Measurements from ENCODE around the gene INHBE. TPM values are rescaled to one million over a fixed set of nuclear protein-coding genes. Genes with fewer than 3 reads are reported as not detected.

The INHBE gene
- total and polyA plus RNA-seq, 2 of the 8 experiments (the other 6 are each of a cell fraction or from before 2014, with no cell fraction given): 10.2 to 18.8 TPM

DNA sequence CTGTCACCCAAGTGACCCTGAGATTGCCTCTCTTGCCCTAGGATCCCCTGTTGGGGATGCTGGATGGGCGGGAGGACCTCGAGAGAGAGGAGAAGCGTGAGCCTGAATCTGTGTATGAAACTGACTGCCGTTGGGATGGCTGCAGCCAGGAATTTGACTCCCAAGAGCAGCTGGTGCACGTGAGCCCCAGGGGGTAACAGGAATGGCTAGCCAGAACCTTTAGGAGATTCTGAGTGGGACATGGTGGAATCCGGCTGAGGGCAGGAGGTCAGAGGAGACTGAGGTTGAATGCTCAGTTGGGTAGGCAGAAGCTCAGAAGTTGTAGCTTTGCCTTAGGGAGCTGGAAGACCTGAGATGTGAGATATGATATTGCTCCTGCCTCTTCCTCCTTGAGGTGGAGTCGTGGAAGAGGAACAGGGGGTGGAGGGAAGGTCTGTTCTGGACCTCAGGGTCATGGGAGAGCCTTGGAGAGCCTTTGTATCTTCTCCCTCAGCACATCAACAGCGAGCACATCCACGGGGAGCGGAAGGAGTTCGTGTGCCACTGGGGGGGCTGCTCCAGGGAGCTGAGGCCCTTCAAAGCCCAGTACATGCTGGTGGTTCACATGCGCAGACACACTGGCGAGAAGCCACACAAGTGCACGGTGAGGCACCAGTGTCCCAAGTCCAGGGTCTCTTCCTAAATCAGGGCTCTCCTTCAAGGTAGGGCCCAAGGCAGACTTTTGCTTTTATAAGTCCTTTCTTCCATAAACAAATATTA is 10.8 kb downstream of the INHBE start:
- Histone ChIP-seq H4K91ac (replicated peaks; ENCODE audit: insufficient read length, low read length) (no peak overlapping the region), H3K4me3 (ENCODE audit: extremely low read depth in 1 of 4, insufficient read depth in 2 of 4, low read depth in 3 of 4, low read length in 4 of 4) (no peak overlapping the region), H3K9me3 (ENCODE audit: insufficient read depth in 2 of 2, low read depth in 1 of 2, low read length in 1 of 2) (no peaks in the 10 kb centered on the region), H2AFZ (ENCODE audit: low read length) (no peak overlapping the region), H4K5ac (ENCODE audit: insufficient read length, low read depth, low read length) (no peak overlapping the region), H3K23me2 (ENCODE audit: low read depth, low read length) (0 out of 2 replicates have a peak, but pooled peaks cover under 1% of the 10 kb centered on the region), H2BK15ac (ENCODE audit: low read length) (no peak overlapping the region), H3K4ac (replicated peaks; ENCODE audit: insufficient read length, low read depth, low read length) (no peak overlapping the region), H3K9ac (replicated peaks in 1 of 4; ENCODE audit: extremely low read depth in 1 of 4, low read depth in 3 of 4, low read length in 3 of 4) (no peak overlapping the region), H3K56ac (replicated peaks; ENCODE audit: insufficient read length, low read depth, low read length) (no peak overlapping the region), H3K36me3 (ENCODE audit: control insufficient read depth in 2 of 4, insufficient read depth in 4 of 4, low read length in 3 of 4) (peaks cover 0 to 11% (median 4%) of the 10 kb centered on the region in 4 experiments; a peak in 5 of 8 replicates), H2BK120ac (replicated peaks; ENCODE audit: low read depth, low read length) (no peak overlapping the region), H2BK5ac (ENCODE audit: low read depth, low read length) (no peak overlapping the region), H3K4me2 (ENCODE audit: insufficient read depth in 1 of 2, low read depth in 2 of 2, low read length in 2 of 2) (no peak overlapping the region), H2BK12ac (ENCODE audit: low read depth, low read length) (no peak overlapping the region), H3K23ac (ENCODE audit: insufficient read length) (no peak overlapping the region), H4K20me1 (replicated peaks in 1 of 2; ENCODE audit: control insufficient read depth in 1 of 2, insufficient read depth in 2 of 2, low read length in 2 of 2) (peaks cover 0 to 2% of the 10 kb centered on the region in 2 experiments), H3K18ac (ENCODE audit: extremely low read depth, low read length) (no peak overlapping the region), H2AK5ac (ENCODE audit: low read depth, low read length) (no peak overlapping the region; the same call in 1 of the 2 replicates), H3K4me1 (replicated peaks in 1 of 4; ENCODE audit: control insufficient read depth in 3 of 4, insufficient read depth in 4 of 4, low read length in 3 of 4) (peaks cover 0 to 4% (median 0%) of the 10 kb centered on the region in 4 experiments; a peak in 1 of 7 replicates), H4K8ac (ENCODE audit: extremely low read depth, insufficient read depth, low read length) (peak overlapping the region; percentile 14; the same call in 1 of the 2 replicates), H3K14ac (ENCODE audit: insufficient read length) (no peak overlapping the region), H2BK20ac (ENCODE audit: low read length) (no peak overlapping the region), H3K79me1 (ENCODE audit: low read depth, low read length) (no peaks in the 10 kb centered on the region), H3K79me2 (ENCODE audit: control insufficient read depth in 1 of 2, insufficient read depth in 2 of 2, low read length in 2 of 2) (no peaks in the 10 kb centered on the region), H3K27me3 (replicated peaks in 1 of 4; ENCODE audit: control insufficient read depth in 3 of 4, extremely low read depth in 1 of 4, insufficient read depth in 3 of 4, low read length in 3 of 4) (no peaks in the 10 kb centered on the region), H3K27ac (ENCODE audit: low read depth, low read length) (no peak overlapping the region)
- 86% methylated on average over 14 of the region's 14 CpGs; no CpG with 5 or more reads in 1 of the 2 experiments for WGBS, 2 experiments (ENCODE audit: extremely low coverage in 1 of 2, insufficient coverage in 1 of 2, insufficient read length in 1 of 2, insufficient replicate concordance in 2 of 2, low coverage in 1 of 2, low lambda C conversion rate in 2 of 2, missing lambda C conversion rate in 1 of 2)
- ChIA-PET CTCF (ENCODE audit: partially characterized antibody) (interaction anchor here (1.0 to 18.5 kb wide), 5 partner anchors 9 to 219 kb away, joined by 3 to 441 read pairs (median 3); partner anchors contain the start of genes ARHGAP9 and MARS1), POLR2A (ENCODE audit: partially characterized antibody) (interaction anchor here (0.8 to 4.8 kb wide), 2 partner anchors 11 to 224 kb away, joined by 4 to 25 read pairs; partner anchors contain the start of gene INHBE)
- FAIRE-seq (no peak), DNase-seq (ENCODE audit: low read depth in 1 of 2, low spot score in 2 of 2) (no peak)
- no peak for TF ChIP-seq EZH2 (IDR thresholded peaks at IDR 0.05; ENCODE audit: low read depth, low read length, severe bottlenecking)
- TF ChIP-seq SIN3A (conservative IDR thresholded peaks at IDR 0.05 in 1 of 2, IDR thresholded peaks at IDR 0.05 in 1 of 2; ENCODE audit: low read depth in 1 of 2, low read length in 2 of 2): no peak
- TF ChIP-seq, protein P1, sequence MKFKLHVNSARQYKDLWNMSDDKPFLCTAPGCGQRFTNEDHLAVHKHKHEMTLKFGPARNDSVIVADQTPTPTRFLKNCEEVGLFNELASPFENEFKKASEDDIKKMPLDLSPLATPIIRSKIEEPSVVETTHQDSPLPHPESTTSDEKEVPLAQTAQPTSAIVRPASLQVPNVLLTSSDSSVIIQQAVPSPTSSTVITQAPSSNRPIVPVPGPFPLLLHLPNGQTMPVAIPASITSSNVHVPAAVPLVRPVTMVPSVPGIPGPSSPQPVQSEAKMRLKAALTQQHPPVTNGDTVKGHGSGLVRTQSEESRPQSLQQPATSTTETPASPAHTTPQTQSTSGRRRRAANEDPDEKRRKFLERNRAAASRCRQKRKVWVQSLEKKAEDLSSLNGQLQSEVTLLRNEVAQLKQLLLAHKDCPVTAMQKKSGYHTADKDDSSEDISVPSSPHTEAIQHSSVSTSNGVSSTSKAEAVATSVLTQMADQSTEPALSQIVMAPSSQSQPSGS (IDR thresholded peaks at IDR 0.05; ENCODE audit: low read length): no peak
- no peak for TF ChIP-seq TCF12 (IDR thresholded peaks at IDR 0.05; ENCODE audit: low read depth, low read length)
- no peak for TF ChIP-seq SRF (IDR thresholded peaks at IDR 0.05; ENCODE audit: low read depth, low read length)
- no peak for TF ChIP-seq TEAD4 (IDR thresholded peaks at IDR 0.05; ENCODE audit: low read depth, low read length)
- TF ChIP-seq BRCA1 (IDR thresholded peaks at IDR 0.05; ENCODE audit: low read depth, low read length): no peak
- TF ChIP-seq BCL11A (IDR thresholded peaks at IDR 0.05; ENCODE audit: low read depth in 2 of 2, low read length in 2 of 2): no peak
- no peak for TF ChIP-seq SP1 (IDR thresholded peaks at IDR 0.05; ENCODE audit: low read depth, low read length)
- no peak for TF ChIP-seq SAP30 (IDR thresholded peaks at IDR 0.05; ENCODE audit: insufficient read depth, insufficient replicate concordance, low read length)
